HCT116 (cell line): ENCODE data around the gene DYRK1B. TPM values are rescaled to one million over a fixed set of nuclear protein-coding genes. Genes with fewer than 3 reads are reported as not detected.

Experiments
- ATF3 ChIP-seq: IDR thresholded peaks from 2 replicates; pipeline ENCODE4 v1.6.1; 2012
- CBX3 ChIP-seq: IDR thresholded peaks from 2 replicates; pipeline ENCODE4 v1.6.1; 2012; ENCODE audit warnings: low read depth
- ELF1 ChIP-seq: IDR thresholded peaks from 2 replicates; pipeline ENCODE4 v1.6.1; 2012; ENCODE audit warnings: low read depth, borderline replicate concordance
- EZH2 ChIP-seq: fragments of 200-600 bp; sonication (generic); IDR thresholded peaks from 2 replicates; pipeline ENCODE4 v1.6.1; 2017; ENCODE audit warnings: antibody characterized with exemption, mixed run types
- MAX ChIP-seq: IDR thresholded peaks from 2 replicates; pipeline ENCODE4 v1.6.1; 2012
- POLR2A ChIP-seq: IDR thresholded peaks from 2 replicates; pipeline ENCODE4 v1.7.0; 2011; ENCODE audit warnings: borderline replicate concordance; ENCODE audit not compliant: insufficient read depth, insufficient read length; ENCODE audit errors: extremely low read depth
- POLR2AphosphoS5 ChIP-seq: IDR thresholded peaks from 2 replicates; pipeline ENCODE4 v1.6.1; 2011; ENCODE audit warnings: mild to moderate bottlenecking, low read depth, low read length, moderate library complexity
- RAD21 ChIP-seq: IDR thresholded peaks from 2 replicates; pipeline ENCODE4 v1.6.1; 2012; ENCODE audit warnings: low read depth, mild to moderate bottlenecking
- SIN3A ChIP-seq: IDR thresholded peaks from 2 replicates; pipeline ENCODE4 v1.6.1; 2012; ENCODE audit warnings: low read depth
- SRF ChIP-seq: IDR thresholded peaks from 2 replicates; pipeline ENCODE4 v1.6.1; 2012; ENCODE audit warnings: low read depth
- YY1 ChIP-seq: IDR thresholded peaks from 2 replicates; pipeline ENCODE4 v1.6.1; 2011; ENCODE audit warnings: low read length, low read depth, moderate library complexity, mild to moderate bottlenecking; ENCODE audit not compliant: insufficient replicate concordance; ENCODE audit errors: extremely low read depth
- ZBTB33 ChIP-seq: IDR thresholded peaks from 2 replicates; pipeline ENCODE4 v1.6.1; 2011; ENCODE audit warnings: mild to moderate bottlenecking, low read length, moderate library complexity; ENCODE audit not compliant: insufficient replicate concordance; ENCODE audit errors: extremely low read depth
- ZNF274 ChIP-seq: fragments of 200-500 bp; sonication (Bioruptor generic); IDR thresholded peaks from 2 replicates; pipeline ENCODE4 v1.6.1; 2014; ENCODE audit warnings: mild to moderate bottlenecking, low read depth, low read length, inconsistent platforms
- total RNA-seq: library from RNA; stranded (reverse); gene quantifications from one replicate; pipeline ENCODE4 v1.2.1, GENCODE V29; 2021; ENCODE audit not compliant: unreplicated experiment

Gene DYRK1B
- total RNA-seq, 1 experiment from 2014 or later: 7.3 TPM

- TF ChIP-seq ATF3 (no peak), MAX (peak; percentile 96), RAD21 (no peak), SIN3A (peak; percentile 87; the same call in 1 of the 2 replicates), YY1 (no peak), SRF (no peak), ZNF274 (no peak), EZH2 (no peak), ZBTB33 (no peak), ELF1 (no peak; the same call in 1 of the 2 replicates), CBX3 (no peak), POLR2A (peak; percentile 87), POLR2AphosphoS5 (peak; percentile 93)
These were observed 12.1 kb upstream of the DYRK1B start, which contains the start of gene FBL (continued) for GRCh38 chr19:39845933-39846677.
